ENCODE data around the gene FAM217B.

DNA sequence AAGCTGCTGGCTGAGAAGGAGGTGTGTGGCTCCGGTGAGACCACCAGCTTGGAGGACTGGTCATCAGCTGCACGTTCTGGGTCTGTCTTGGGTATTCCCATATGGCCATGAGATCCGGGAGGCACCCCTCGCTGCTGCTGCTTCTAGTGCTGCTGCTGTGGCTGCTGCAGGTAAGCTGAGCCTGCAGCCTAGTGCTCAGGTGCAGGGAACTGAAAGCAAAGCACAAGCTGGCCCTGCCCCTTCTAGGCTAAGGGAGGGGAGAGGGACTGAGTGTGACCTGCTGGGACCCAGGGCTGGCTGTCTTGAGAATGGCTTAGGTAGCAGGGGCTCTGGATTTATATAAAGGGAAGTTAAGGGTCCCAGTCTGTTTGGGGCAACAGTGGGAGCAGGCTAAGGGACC is 18.4 kb downstream of the FAM217B start:
- TF ChIP-seq POLR2A (IDR thresholded peaks at IDR 0.05) (no peak), POLR2AphosphoS5 (IDR thresholded peaks at IDR 0.05; ENCODE audit: insufficient read depth in 1 of 2, low read depth in 1 of 2) (no peak)
- TF ChIP-seq, protein P1, sequence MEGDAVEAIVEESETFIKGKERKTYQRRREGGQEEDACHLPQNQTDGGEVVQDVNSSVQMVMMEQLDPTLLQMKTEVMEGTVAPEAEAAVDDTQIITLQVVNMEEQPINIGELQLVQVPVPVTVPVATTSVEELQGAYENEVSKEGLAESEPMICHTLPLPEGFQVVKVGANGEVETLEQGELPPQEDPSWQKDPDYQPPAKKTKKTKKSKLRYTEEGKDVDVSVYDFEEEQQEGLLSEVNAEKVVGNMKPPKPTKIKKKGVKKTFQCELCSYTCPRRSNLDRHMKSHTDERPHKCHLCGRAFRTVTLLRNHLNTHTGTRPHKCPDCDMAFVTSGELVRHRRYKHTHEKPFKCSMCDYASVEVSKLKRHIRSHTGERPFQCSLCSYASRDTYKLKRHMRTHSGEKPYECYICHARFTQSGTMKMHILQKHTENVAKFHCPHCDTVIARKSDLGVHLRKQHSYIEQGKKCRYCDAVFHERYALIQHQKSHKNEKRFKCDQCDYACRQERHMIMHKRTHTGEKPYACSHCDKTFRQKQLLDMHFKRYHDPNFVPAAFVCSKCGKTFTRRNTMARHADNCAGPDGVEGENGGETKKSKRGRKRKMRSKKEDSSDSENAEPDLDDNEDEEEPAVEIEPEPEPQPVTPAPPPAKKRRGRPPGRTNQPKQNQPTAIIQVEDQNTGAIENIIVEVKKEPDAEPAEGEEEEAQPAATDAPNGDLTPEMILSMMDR (IDR thresholded peaks at IDR 0.05) = no peak
